Stimulated activated CD4-positive, alpha-beta T cell treated with anti-CD3 and anti-CD28 coated beads, Interleukin-1b, Interleukin-23, amount 100 ng/mL, for 4 hours (primary cell): ENCODE data around the gene DVL2.
A peak's percentile ranks its signal among the peaks of the same experiment; 100 is the strongest.

Source experiments
- DNase-seq, 2 donors: peaks; one replicate each; pipeline ENCODE4 v3.0.0-alpha.2; 2020; ENCODE audit warnings: low read depth in 2 of 2

DVL2 gene

GRCh38 chr17:7234083-7234951, at the start of gene DVL2:
Gene DVL2 (minus strand): TSS chr17:7234517. CDS start chr17:7234262, 255 bp downstream.
- DNase-seq: peak; percentile 92 to 93

- DNase-seq: no peak
These were observed 49.3 kb upstream of the DVL2 start for GRCh38 chr17:7283471-7284216.

GRCh38 chr17:7282752-7283321, 48.5 kb upstream of the DVL2 start:
- no peak for DNase-seq

- DNase-seq: no peak
These were observed 47.8 kb upstream of the DVL2 start for GRCh38 chr17:7281953-7282751.

- peak; percentile 84 to 93 for DNase-seq
These were observed 47.0 kb upstream of the DVL2 start, which contains the start of gene SLC2A4 for GRCh38 chr17:7281074-7281952. Gene SLC2A4 (plus strand): TSS chr17:7281718. CDS start chr17:7281935, 217 bp downstream.

- DNase-seq: peak; percentile 78 to 89
These were observed 46.3 kb upstream of the DVL2 start for GRCh38 chr17:7280519-7281073.

- DNase-seq: no peak
These were observed 45.1 kb upstream of the DVL2 start for GRCh38 chr17:7279448-7279847.

- DNase-seq: no peak
These were observed 32.5 kb upstream of the DVL2 start for GRCh38 chr17:7266784-7267183.

GRCh38 chr17:7263801-7264078, 29.4 kb upstream of the DVL2 start:
- DNase-seq: no peak

- DNase-seq: no peak
These were observed 28.9 kb upstream of the DVL2 start for GRCh38 chr17:7262935-7263800.

GRCh38 chr17:7262192-7262934, 28.0 kb upstream of the DVL2 start, which contains the start of gene CLDN7:
Gene CLDN7 (minus strand): TSS chr17:7262478. CDS start chr17:7262043, 435 bp downstream.
- DNase-seq: no peak

GRCh38 chr17:7261379-7262191, 27.3 kb upstream of the DVL2 start:
- peak in 1 of 2 donors; percentile 30 for DNase-seq

GRCh38 chr17:7260651-7261378, 26.5 kb upstream of the DVL2 start:
- no peak for DNase-seq

GRCh38 chr17:7260151-7260550, 25.8 kb upstream of the DVL2 start:
- no peak for DNase-seq

GRCh38 chr17:7259555-7259889, 25.2 kb upstream of the DVL2 start:
- no peak for DNase-seq

GRCh38 chr17:7258731-7259554, 24.6 kb upstream of the DVL2 start:
- no peak for DNase-seq
